NCI-H2081 (cell line): ENCODE data around the gene ERO1B.
A peak's percentile ranks its signal among the peaks of the same experiment; 100 is the strongest.
"Not testable (repeated sequence)": the region's sequence is repeated elsewhere in the genome, so short reads cannot be mapped to it uniquely, and the experiment has no call there.

Source experiments
- DNase-seq, 2 experiments: peaks; one replicate each; lab custom pipeline; 2025; lab: John Stamatoyannopoulos, UW

The ERO1B gene

GRCh38 chr1:236281654-236282424, at the start of gene ERO1B:
TSS of gene ERO1B (minus strand) at chr1:236281958. CDS start at chr1:236281783, 175 bp downstream.
- peak; percentile 100 for DNase-seq

- DNase-seq = not testable (repeated sequence)
Observed at GRCh38 chr1:236331412-236331811, 49.7 kb upstream of the ERO1B start.

- no peak for DNase-seq
Observed at GRCh38 chr1:236326432-236326831, 44.7 kb upstream of the ERO1B start.

- DNase-seq = no peak
Observed at GRCh38 chr1:236325567-236325966, 43.8 kb upstream of the ERO1B start.

GRCh38 chr1:236323819-236324411, 42.2 kb upstream of the ERO1B start:
- no peak for DNase-seq

GRCh38 chr1:236322566-236323409, 41.0 kb upstream of the ERO1B start:
- DNase-seq = no peak

GRCh38 chr1:236321101-236321500, 39.3 kb upstream of the ERO1B start:
- DNase-seq = no peak

- peak in 1 of 2 experiments; percentile 37 for DNase-seq
Observed at GRCh38 chr1:236320671-236321070, 38.9 kb upstream of the ERO1B start.

- no peak for DNase-seq
Observed at GRCh38 chr1:236320214-236320613, 38.5 kb upstream of the ERO1B start.

- DNase-seq = no peak
Observed at GRCh38 chr1:236316437-236316836, 34.7 kb upstream of the ERO1B start.

- no peak for DNase-seq
Observed at GRCh38 chr1:236315518-236315917, 33.8 kb upstream of the ERO1B start.

- DNase-seq = no peak
Observed at GRCh38 chr1:236315092-236315491, 33.3 kb upstream of the ERO1B start.

GRCh38 chr1:236314050-236314449, 32.3 kb upstream of the ERO1B start:
- not testable (repeated sequence) for DNase-seq

- DNase-seq = no peak
Observed at GRCh38 chr1:236313427-236313826, 31.7 kb upstream of the ERO1B start.

- DNase-seq = no peak
Observed at GRCh38 chr1:236311040-236311439, 29.3 kb upstream of the ERO1B start.

GRCh38 chr1:236308827-236309226, 27.1 kb upstream of the ERO1B start:
- DNase-seq = no peak

GRCh38 chr1:236307435-236307834, 25.7 kb upstream of the ERO1B start:
- peak; percentile 44 to 83 for DNase-seq

- no peak for DNase-seq
Observed at GRCh38 chr1:236304682-236305081, 22.9 kb upstream of the ERO1B start.

- DNase-seq = no peak
Observed at GRCh38 chr1:236303675-236304074, 21.9 kb upstream of the ERO1B start.

GRCh38 chr1:236302941-236303340, 21.2 kb upstream of the ERO1B start:
- DNase-seq = no peak

- DNase-seq = peak; percentile 96 to 99
Observed at GRCh38 chr1:236301958-236302335, 20.2 kb upstream of the ERO1B start.

GRCh38 chr1:236301080-236301957, 19.6 kb upstream of the ERO1B start:
- DNase-seq = peak; percentile 82 to 98
